Measurements from ENCODE around the gene ATXN1L. TPM values are rescaled to one million over a fixed set of nuclear protein-coding genes. Genes with fewer than 3 reads are reported as not detected.
A peak's percentile ranks its signal among the peaks of the same experiment; 100 is the strongest.

Gene ATXN1L
- total and polyA plus RNA-seq, 4 donors: 5.7 to 15.0 (median 8.5) TPM

DNA sequence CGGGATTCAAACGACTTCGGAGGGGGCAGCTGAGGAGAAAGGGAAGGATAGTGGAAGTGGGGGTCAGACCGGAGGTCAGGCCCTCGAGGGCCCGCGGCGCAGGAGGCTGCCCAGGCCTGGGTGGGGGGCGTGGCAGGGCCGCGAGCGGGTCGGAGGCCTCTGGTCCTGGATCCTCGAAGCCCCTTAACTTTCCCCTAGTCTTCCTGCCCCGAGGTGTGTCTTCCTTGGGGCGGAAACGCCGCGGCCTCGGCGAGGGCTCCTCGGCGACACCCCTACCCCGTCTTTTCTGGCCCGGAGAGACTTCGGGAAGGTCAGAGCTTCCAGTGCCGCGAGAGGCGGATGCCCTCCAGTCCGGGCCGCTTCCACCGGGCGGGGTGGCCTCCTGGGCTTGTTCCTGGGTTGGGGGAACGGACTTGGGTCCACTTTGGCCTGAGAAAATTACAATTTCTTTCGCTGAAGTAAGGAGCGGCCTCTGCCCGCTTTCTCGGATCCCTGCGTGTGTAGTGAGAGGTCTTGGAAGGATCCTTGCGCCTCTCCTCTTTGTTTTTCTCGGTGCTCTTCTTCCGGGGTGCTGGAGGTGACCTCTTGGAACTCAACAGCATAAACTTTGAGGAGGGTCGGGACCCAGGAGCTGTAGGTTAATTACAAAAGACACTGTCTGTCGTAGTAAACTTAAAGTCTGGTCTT lies 50.0 kb downstream of the ATXN1L start:
- WGBS: under 1% methylated on average over 44 of the region's 44 CpGs
- peaks cover 0 to 26% (median 8%) of the 10 kb centered on the region in 4 donors for H3K4me1 ChIP-seq (ENCODE audit: control insufficient read depth in 4 of 4, insufficient read depth in 4 of 4, low read length in 3 of 4)
- no peaks in the 10 kb centered on the region for H3K36me3 ChIP-seq (ENCODE audit: control insufficient read depth in 4 of 4, insufficient read depth in 3 of 4, low read depth in 1 of 4, low read length in 3 of 4)
- TF ChIP-seq RAD21 (IDR thresholded peaks at IDR 0.05) (no peak), YY1 (IDR thresholded peaks at IDR 0.05) (peak; percentile 45)
- peak overlapping the region; percentile 86 to 93 (median 91) for H3K4me3 ChIP-seq (ENCODE audit: low read depth in 1 of 3, low read length in 3 of 3)
- H3K27me3 ChIP-seq (ENCODE audit: control insufficient read depth in 4 of 4, insufficient read depth in 4 of 4, low read length in 3 of 4): no peaks in the 10 kb centered on the region
- peak overlapping the region; percentile 84 to 93 for H3K9ac ChIP-seq (ENCODE audit: low read depth in 1 of 2, low read length in 2 of 2)
- peak overlapping the region; percentile 80 to 98 for H3K27ac ChIP-seq (ENCODE audit: low read depth in 1 of 2, low read length in 2 of 2)
- H3K9me3 ChIP-seq (ENCODE audit: control insufficient read depth in 4 of 4, low read length in 3 of 4): no peaks in the 10 kb centered on the region
- DNase-seq (ENCODE audit: low spot score): no peak

DNA sequence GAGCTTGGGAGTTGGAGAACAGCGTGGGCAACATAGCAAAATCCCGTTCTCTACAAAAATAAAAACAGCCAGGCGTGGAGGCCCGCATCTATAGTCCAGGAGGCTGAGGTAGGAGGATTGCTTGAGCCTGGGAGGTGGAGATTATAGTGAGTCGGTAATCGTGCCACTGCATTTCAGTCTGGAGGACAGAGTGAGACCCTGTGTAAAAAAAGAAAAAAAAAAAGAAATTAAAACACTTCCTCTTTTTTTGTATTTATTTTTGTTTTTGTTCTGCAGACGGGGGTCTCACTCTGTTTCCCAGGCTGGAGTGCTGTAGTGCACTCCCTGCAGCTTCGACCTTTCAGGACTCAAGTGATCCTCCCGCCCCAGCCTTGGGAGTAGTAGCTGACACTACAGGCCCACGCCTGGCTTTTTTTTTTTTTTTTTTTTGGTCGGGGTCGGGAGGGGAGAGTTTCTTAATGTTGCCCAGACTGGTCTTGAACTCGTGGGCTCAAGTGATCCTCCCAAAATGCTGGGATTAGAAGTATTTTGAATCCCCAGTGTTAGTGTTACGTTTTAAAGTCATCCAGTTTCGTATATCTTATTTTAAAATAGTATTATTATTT lies 51.1 kb downstream of the ATXN1L start:
- Histone ChIP-seq H3K4me3 (ENCODE audit: low read depth in 1 of 3, low read length in 3 of 3) (peak overlapping the region in 1 of 3 donors; percentile 91), H3K36me3 (ENCODE audit: control insufficient read depth in 4 of 4, insufficient read depth in 3 of 4, low read depth in 1 of 4, low read length in 3 of 4) (no peaks in the 10 kb centered on the region), H3K27me3 (ENCODE audit: control insufficient read depth in 4 of 4, insufficient read depth in 4 of 4, low read length in 3 of 4) (no peaks in the 10 kb centered on the region), H3K4me1 (ENCODE audit: control insufficient read depth in 4 of 4, insufficient read depth in 4 of 4, low read length in 3 of 4) (peaks cover 0 to 26% (median 8%) of the 10 kb centered on the region in 4 donors), H3K9me3 (ENCODE audit: control insufficient read depth in 4 of 4, low read length in 3 of 4) (no peaks in the 10 kb centered on the region), H3K9ac (ENCODE audit: low read depth in 1 of 2, low read length in 2 of 2) (peak overlapping the region; percentile 1 to 84), H3K27ac (ENCODE audit: low read depth in 1 of 2, low read length in 2 of 2) (no peak overlapping the region)
- TF ChIP-seq NR2F2 (IDR thresholded peaks at IDR 0.05): no peak
- no peak for TF ChIP-seq FOXA1 (IDR thresholded peaks at IDR 0.05)
- TF ChIP-seq, protein P1, sequence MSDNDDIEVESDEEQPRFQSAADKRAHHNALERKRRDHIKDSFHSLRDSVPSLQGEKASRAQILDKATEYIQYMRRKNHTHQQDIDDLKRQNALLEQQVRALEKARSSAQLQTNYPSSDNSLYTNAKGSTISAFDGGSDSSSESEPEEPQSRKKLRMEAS (IDR thresholded peaks at IDR 0.05): no peak
- no peak for TF ChIP-seq RXRA (IDR thresholded peaks at IDR 0.05)
- TF ChIP-seq YY1 (IDR thresholded peaks at IDR 0.05): no peak
- no peak for TF ChIP-seq HNF4G (IDR thresholded peaks at IDR 0.05)
- TF ChIP-seq FOXA2 (IDR thresholded peaks at IDR 0.05): no peak
- TF ChIP-seq HNF4A (conservative IDR thresholded peaks at IDR 0.05): no peak
- TF ChIP-seq, protein P2, sequence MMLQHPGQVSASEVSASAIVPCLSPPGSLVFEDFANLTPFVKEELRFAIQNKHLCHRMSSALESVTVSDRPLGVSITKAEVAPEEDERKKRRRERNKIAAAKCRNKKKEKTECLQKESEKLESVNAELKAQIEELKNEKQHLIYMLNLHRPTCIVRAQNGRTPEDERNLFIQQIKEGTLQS (IDR thresholded peaks at IDR 0.05): no peak
- no peak for TF ChIP-seq EGR1 (IDR thresholded peaks at IDR 0.05; ENCODE audit: low read depth in 2 of 2)
- TF ChIP-seq, protein P3, sequence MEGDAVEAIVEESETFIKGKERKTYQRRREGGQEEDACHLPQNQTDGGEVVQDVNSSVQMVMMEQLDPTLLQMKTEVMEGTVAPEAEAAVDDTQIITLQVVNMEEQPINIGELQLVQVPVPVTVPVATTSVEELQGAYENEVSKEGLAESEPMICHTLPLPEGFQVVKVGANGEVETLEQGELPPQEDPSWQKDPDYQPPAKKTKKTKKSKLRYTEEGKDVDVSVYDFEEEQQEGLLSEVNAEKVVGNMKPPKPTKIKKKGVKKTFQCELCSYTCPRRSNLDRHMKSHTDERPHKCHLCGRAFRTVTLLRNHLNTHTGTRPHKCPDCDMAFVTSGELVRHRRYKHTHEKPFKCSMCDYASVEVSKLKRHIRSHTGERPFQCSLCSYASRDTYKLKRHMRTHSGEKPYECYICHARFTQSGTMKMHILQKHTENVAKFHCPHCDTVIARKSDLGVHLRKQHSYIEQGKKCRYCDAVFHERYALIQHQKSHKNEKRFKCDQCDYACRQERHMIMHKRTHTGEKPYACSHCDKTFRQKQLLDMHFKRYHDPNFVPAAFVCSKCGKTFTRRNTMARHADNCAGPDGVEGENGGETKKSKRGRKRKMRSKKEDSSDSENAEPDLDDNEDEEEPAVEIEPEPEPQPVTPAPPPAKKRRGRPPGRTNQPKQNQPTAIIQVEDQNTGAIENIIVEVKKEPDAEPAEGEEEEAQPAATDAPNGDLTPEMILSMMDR (IDR thresholded peaks at IDR 0.05; ENCODE audit: low read depth, low read length, missing input control): no peak
- no peak for TF ChIP-seq RAD21 (IDR thresholded peaks at IDR 0.05)
- no peak for TF ChIP-seq GABPA (IDR thresholded peaks at IDR 0.05 in 1 of 2, conservative IDR thresholded peaks at IDR 0.05 in 1 of 2)
- no peak for DNase-seq (ENCODE audit: low spot score)
- WGBS: 62% methylated on average over 15 of the region's 15 CpGs

DNA sequence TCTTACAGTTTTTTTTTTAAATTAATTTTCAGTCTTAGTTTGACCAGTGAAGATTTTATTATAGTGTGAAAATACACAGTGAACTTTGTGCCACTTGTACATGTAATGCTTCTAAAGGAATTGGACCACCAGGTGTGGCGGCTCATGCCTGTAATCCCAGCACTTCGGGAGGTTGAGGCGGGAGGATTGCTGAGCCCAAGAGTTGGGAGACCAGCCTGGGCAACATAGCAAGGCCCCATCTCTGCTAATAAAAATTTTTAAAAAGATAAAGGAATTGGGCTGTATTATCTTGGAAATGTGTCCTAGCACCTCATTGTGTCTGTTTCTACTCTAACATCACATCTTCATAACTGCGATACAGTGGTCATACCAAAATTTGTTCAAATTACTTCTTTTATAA lies 53.4 kb downstream of the ATXN1L start:
- Histone ChIP-seq H3K36me3 (ENCODE audit: control insufficient read depth in 4 of 4, insufficient read depth in 3 of 4, low read depth in 1 of 4, low read length in 3 of 4) (no peaks in the 10 kb centered on the region), H3K9me3 (ENCODE audit: control insufficient read depth in 4 of 4, low read length in 3 of 4) (no peaks in the 10 kb centered on the region), H3K9ac (ENCODE audit: low read depth in 1 of 2, low read length in 2 of 2) (no peak overlapping the region), H3K27ac (ENCODE audit: low read depth in 1 of 2, low read length in 2 of 2) (no peak overlapping the region), H3K27me3 (ENCODE audit: control insufficient read depth in 4 of 4, insufficient read depth in 4 of 4, low read length in 3 of 4) (no peaks in the 10 kb centered on the region), H3K4me1 (ENCODE audit: control insufficient read depth in 4 of 4, insufficient read depth in 4 of 4, low read length in 3 of 4) (peaks cover 0 to 26% (median 8%) of the 10 kb centered on the region in 4 donors), H3K4me3 (ENCODE audit: low read depth in 1 of 3, low read length in 3 of 3) (no peak overlapping the region)
- WGBS: 97% methylated on average over 4 of the region's 4 CpGs
- no peak for TF ChIP-seq NR2F2 (IDR thresholded peaks at IDR 0.05)
- TF ChIP-seq, protein P2 (IDR thresholded peaks at IDR 0.05): no peak
- TF ChIP-seq TAF1 (conservative IDR thresholded peaks at IDR 0.05): no peak
- no peak for TF ChIP-seq HNF4G (IDR thresholded peaks at IDR 0.05)
- TF ChIP-seq, protein P4, sequence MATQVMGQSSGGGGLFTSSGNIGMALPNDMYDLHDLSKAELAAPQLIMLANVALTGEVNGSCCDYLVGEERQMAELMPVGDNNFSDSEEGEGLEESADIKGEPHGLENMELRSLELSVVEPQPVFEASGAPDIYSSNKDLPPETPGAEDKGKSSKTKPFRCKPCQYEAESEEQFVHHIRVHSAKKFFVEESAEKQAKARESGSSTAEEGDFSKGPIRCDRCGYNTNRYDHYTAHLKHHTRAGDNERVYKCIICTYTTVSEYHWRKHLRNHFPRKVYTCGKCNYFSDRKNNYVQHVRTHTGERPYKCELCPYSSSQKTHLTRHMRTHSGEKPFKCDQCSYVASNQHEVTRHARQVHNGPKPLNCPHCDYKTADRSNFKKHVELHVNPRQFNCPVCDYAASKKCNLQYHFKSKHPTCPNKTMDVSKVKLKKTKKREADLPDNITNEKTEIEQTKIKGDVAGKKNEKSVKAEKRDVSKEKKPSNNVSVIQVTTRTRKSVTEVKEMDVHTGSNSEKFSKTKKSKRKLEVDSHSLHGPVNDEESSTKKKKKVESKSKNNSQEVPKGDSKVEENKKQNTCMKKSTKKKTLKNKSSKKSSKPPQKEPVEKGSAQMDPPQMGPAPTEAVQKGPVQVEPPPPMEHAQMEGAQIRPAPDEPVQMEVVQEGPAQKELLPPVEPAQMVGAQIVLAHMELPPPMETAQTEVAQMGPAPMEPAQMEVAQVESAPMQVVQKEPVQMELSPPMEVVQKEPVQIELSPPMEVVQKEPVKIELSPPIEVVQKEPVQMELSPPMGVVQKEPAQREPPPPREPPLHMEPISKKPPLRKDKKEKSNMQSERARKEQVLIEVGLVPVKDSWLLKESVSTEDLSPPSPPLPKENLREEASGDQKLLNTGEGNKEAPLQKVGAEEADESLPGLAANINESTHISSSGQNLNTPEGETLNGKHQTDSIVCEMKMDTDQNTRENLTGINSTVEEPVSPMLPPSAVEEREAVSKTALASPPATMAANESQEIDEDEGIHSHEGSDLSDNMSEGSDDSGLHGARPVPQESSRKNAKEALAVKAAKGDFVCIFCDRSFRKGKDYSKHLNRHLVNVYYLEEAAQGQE (IDR thresholded peaks at IDR 0.05): no peak
- no peak for TF ChIP-seq RXRA (IDR thresholded peaks at IDR 0.05)
- no peak for TF ChIP-seq JUND (IDR thresholded peaks at IDR 0.05)
- TF ChIP-seq FOXA2 (IDR thresholded peaks at IDR 0.05): no peak
- TF ChIP-seq FOXA1 (IDR thresholded peaks at IDR 0.05): no peak
- no peak for DNase-seq (ENCODE audit: low spot score)
